SK-N-SH (cell line): ENCODE measurements around the gene SSBP1. TPM values are rescaled to one million over a fixed set of nuclear protein-coding genes. Genes with fewer than 3 reads are reported as not detected.

Source experiments
- CTCF ChIA-PET: fragments of 300-600, 350-600 bp; formaldehyde crosslinking; extraction: SDS; loops from one replicate; lab custom pipeline; 2021; lab: Yijun Ruan, JAX
- POLR2A ChIA-PET: fragments of 350-600 bp; sonication (Branson Sonifier 250); formaldehyde crosslinking; extraction: SDS; loops from one replicate; lab custom pipeline; 2020; ENCODE audit warnings: antibody characterized with exemption, inconsistent platforms; lab: Yijun Ruan, JAX
- DNase-seq: peaks from one replicate; pipeline ENCODE4 v3.0.0; 2012
- H2AFZ ChIP-seq: fragments of 200-600 bp; sonication (generic); 2 replicates; pipeline ENCODE4 v1.8.1; 2016; ENCODE audit warnings: antibody characterized with exemption, mild to moderate bottlenecking, low read depth
- H3F3A ChIP-seq: fragments of 200-600 bp; sonication (generic); replicated peaks from 2 replicates; pipeline ENCODE3; 2016; ENCODE audit warnings: antibody characterized with exemption, mild to moderate bottlenecking; ENCODE audit not compliant: insufficient read depth
- H3K27ac ChIP-seq, 2 experiments: fragments of 200-500 bp in 1 of 2; fragments of 200-600 bp in 1 of 2; sonication (Bioruptor generic) in 1 of 2; sonication (generic), shearing (Covaris generic) in 1 of 2; 2 replicates each; pipeline versions ENCODE4 v1.5.1 to v1.6.1; 2014 to 2016; ENCODE audit warnings: low read depth in 2 of 2, inconsistent platforms in 1 of 2, low read length in 1 of 2, mild to moderate bottlenecking in 1 of 2, mixed read lengths in 1 of 2
- H3K27me3 ChIP-seq: fragments of 200-600 bp; sonication (generic), shearing (Covaris generic); 2 replicates; pipeline ENCODE4 v1.6.1; 2016; ENCODE audit warnings: mixed run types; ENCODE audit not compliant: insufficient read depth
- H3K36me3 ChIP-seq, 2 experiments: fragments of 200-500 bp in 1 of 2; fragments of 200-600 bp in 1 of 2; sonication (Bioruptor generic) in 1 of 2; sonication (generic) in 1 of 2; replicated peaks in 1 of 2; 2 replicates each; pipeline versions ENCODE3 to v1.5.1; 2014 to 2016; ENCODE audit warnings: low read length in 1 of 2, mild to moderate bottlenecking in 1 of 2; ENCODE audit not compliant: insufficient read depth in 2 of 2, control insufficient read depth in 1 of 2
- H3K4me1 ChIP-seq, 2 experiments: fragments of 200-500 bp in 1 of 2; fragments of 200-600 bp in 1 of 2; sonication (Bioruptor generic) in 1 of 2; sonication (generic), shearing (Covaris generic) in 1 of 2; 2 replicates each; pipeline versions ENCODE4 v1.5.1 to v1.6.1; 2014 to 2016; ENCODE audit warnings: low read depth in 1 of 2, low read length in 1 of 2, mixed run types in 1 of 2; ENCODE audit not compliant: insufficient read depth in 2 of 2, control insufficient read depth in 1 of 2
- H3K4me2 ChIP-seq: fragments of 200-600 bp; sonication (generic), shearing (Covaris generic); 2 replicates; pipeline ENCODE4 v1.6.1; 2017; ENCODE audit warnings: mixed run types
- H3K4me3 ChIP-seq, 2 experiments: fragments of 200-500 bp in 1 of 2; fragments of 200-600 bp in 1 of 2; sonication (Bioruptor generic) in 1 of 2; sonication (generic), shearing (Covaris generic) in 1 of 2; 2 replicates each; pipeline versions ENCODE4 v1.5.1 to v1.8.1; 2014 to 2016; ENCODE audit warnings: low read depth in 2 of 2, inconsistent platforms in 1 of 2, low read length in 1 of 2, mild to moderate bottlenecking in 1 of 2, mixed read lengths in 1 of 2, moderate library complexity in 1 of 2
- H3K79me2 ChIP-seq: fragments of 200-600 bp; sonication (generic); 2 replicates; pipeline ENCODE4 v1.8.1; 2017; ENCODE audit warnings: mild to moderate bottlenecking; ENCODE audit not compliant: insufficient read depth
- H3K9ac ChIP-seq: fragments of 200-600 bp; sonication (generic); 2 replicates; pipeline ENCODE4 v1.6.1; 2017; ENCODE audit warnings: mixed run types
- H3K9me2 ChIP-seq: fragments of 200-600 bp; sonication (generic); 2 replicates; pipeline ENCODE4 v1.6.1; 2017; ENCODE audit warnings: mixed run types
- H3K9me3 ChIP-seq: fragments of 200-600 bp; sonication (generic); 2 replicates; pipeline ENCODE4 v1.6.1; 2017; ENCODE audit warnings: mixed run types, mild to moderate bottlenecking, moderate library complexity
- H4K20me1 ChIP-seq: fragments of 200-600 bp; sonication (generic); 2 replicates; pipeline ENCODE4 v1.6.1; 2017; ENCODE audit warnings: mild to moderate bottlenecking, mixed run types; ENCODE audit not compliant: insufficient read depth
- ELF1 ChIP-seq: IDR thresholded peaks from 2 replicates; pipeline ENCODE4 v1.4.0; 2012
- FOSL2 ChIP-seq: IDR thresholded peaks from 2 replicates; pipeline ENCODE4 v1.4.0; 2012; ENCODE audit warnings: low read depth, mild to moderate bottlenecking, moderate library complexity, borderline replicate concordance
- GABPA ChIP-seq: IDR thresholded peaks from 2 replicates; pipeline ENCODE4 v1.4.0; 2012; ENCODE audit warnings: low read depth, mild to moderate bottlenecking
- MAX ChIP-seq: IDR thresholded peaks from 2 replicates; pipeline ENCODE4 v1.4.0; 2012; ENCODE audit warnings: low read depth
- MXI1 ChIP-seq: IDR thresholded peaks from 2 replicates; pipeline ENCODE4 v1.6.1; 2012; ENCODE audit warnings: mild to moderate bottlenecking, low read depth, low read length, improper control_type of control experiment
- NFIC ChIP-seq: IDR thresholded peaks from 2 replicates; pipeline ENCODE4 v1.4.0; 2012; ENCODE audit warnings: borderline replicate concordance
- NRF1 ChIP-seq: IDR thresholded peaks from 2 replicates; pipeline ENCODE4 v1.6.1; 2012; ENCODE audit warnings: low read depth, mild to moderate bottlenecking, low read length
- POLR2AphosphoS5 ChIP-seq: IDR thresholded peaks from 2 replicates; pipeline ENCODE4 v1.6.1; 2012; ENCODE audit warnings: low read depth, low read length
- RAD21 ChIP-seq: IDR thresholded peaks from 2 replicates; pipeline ENCODE4 v1.6.1; 2012; ENCODE audit warnings: mild to moderate bottlenecking, low read length
- RFX5 ChIP-seq: IDR thresholded peaks from 2 replicates; pipeline ENCODE4 v1.6.1; 2012; ENCODE audit warnings: mild to moderate bottlenecking, improper control_type of control experiment, low read length
- SMC3 ChIP-seq: IDR thresholded peaks from 2 replicates; pipeline ENCODE4 v1.6.1; 2012; ENCODE audit warnings: low read depth, low read length, improper control_type of control experiment
- TEAD4 ChIP-seq: IDR thresholded peaks from 2 replicates; pipeline ENCODE4 v1.4.0; 2012; ENCODE audit warnings: mild to moderate bottlenecking, borderline replicate concordance; ENCODE audit not compliant: insufficient read depth
- WGBS: methylation state at CpG from one replicate; pipeline ENCODE4 v1.1.6; 2017; ENCODE audit warnings: low lambda C conversion rate; 5-methylcytosine and 5-hydroxymethylcytosine counted together
- polyA plus RNA-seq, 3 experiments: library from polyadenylated mRNA; depleted of rRNA; stranded (reverse); fragments of >200 nt; gene quantifications; 2 replicates each; pipeline ENCODE4 v1.2.3, GENCODE V29; 2012
- TF ChIP-seq, protein P1 (sequence below): IDR thresholded peaks from 2 replicates; pipeline ENCODE4; 2012
- TF ChIP-seq, protein P2 (sequence below): fragments of 200-600 bp; sonication (generic); IDR thresholded peaks from 2 replicates; pipeline ENCODE4 v1.6.1; 2017; ENCODE audit warnings: antibody characterized with exemption, mild to moderate bottlenecking, moderate library complexity
- TF ChIP-seq, protein P3 (sequence below): IDR thresholded peaks from 2 replicates; pipeline ENCODE4 v1.6.1; 2012; ENCODE audit warnings: mild to moderate bottlenecking, low read depth, low read length, moderate library complexity
- TF ChIP-seq, protein P4 (sequence below): fragments of 150-350 bp; IDR thresholded peaks from 2 replicates; pipeline ENCODE4 v1.6.1; 2016; ENCODE audit warnings: mild to moderate bottlenecking, low read depth, low read length

SSBP1 gene
- polyA plus RNA-seq, 1 of the 3 experiments (the other 2 are of a cell fraction), result 212 TPM

DNA sequence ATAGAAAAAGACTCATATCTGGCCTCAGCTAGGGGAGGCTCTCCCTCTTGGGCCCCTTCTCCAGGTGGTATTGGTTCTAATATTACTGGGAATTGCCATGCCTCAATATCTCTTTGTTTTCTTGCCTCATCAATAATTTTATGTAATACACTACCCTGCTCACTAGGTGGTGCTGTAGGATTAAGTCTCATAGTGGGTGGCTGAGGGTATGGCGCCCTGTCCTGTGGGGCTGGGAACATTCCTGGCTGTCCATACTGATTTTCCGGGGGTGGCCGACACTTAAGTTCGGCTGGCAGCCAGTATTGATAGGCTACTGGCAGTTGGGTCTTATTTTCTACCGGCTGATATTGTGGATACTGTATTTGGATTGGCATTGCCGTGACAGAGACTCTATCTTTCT lies 16.8 kb downstream of the SSBP1 start:
- Histone ChIP-seq H2AFZ (no peak overlapping the region), H3K9ac (no peak overlapping the region), H3K27ac (no peak overlapping the region), H3F3A (peaks cover 3% of the 10 kb centered on the region), H4K20me1 (no peaks in the 10 kb centered on the region)
- WGBS, result 81% methylated on average over 6 of the region's 6 CpGs
- peak; percentile 43 for DNase-seq
- no peak for TF ChIP-seq GABPA
- TF ChIP-seq MXI1, result no peak
- TF ChIP-seq, protein P1, sequence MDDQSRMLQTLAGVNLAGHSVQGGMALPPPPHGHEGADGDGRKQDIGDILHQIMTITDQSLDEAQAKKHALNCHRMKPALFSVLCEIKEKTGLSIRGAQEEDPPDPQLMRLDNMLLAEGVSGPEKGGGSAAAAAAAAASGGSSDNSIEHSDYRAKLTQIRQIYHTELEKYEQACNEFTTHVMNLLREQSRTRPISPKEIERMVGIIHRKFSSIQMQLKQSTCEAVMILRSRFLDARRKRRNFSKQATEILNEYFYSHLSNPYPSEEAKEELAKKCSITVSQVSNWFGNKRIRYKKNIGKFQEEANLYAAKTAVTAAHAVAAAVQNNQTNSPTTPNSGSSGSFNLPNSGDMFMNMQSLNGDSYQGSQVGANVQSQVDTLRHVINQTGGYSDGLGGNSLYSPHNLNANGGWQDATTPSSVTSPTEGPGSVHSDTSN, result no peak
- TF ChIP-seq RAD21, result peak; percentile 42
- TF ChIP-seq NFIC, result no peak
- no peak for TF ChIP-seq ELF1
- TF ChIP-seq, protein P2, sequence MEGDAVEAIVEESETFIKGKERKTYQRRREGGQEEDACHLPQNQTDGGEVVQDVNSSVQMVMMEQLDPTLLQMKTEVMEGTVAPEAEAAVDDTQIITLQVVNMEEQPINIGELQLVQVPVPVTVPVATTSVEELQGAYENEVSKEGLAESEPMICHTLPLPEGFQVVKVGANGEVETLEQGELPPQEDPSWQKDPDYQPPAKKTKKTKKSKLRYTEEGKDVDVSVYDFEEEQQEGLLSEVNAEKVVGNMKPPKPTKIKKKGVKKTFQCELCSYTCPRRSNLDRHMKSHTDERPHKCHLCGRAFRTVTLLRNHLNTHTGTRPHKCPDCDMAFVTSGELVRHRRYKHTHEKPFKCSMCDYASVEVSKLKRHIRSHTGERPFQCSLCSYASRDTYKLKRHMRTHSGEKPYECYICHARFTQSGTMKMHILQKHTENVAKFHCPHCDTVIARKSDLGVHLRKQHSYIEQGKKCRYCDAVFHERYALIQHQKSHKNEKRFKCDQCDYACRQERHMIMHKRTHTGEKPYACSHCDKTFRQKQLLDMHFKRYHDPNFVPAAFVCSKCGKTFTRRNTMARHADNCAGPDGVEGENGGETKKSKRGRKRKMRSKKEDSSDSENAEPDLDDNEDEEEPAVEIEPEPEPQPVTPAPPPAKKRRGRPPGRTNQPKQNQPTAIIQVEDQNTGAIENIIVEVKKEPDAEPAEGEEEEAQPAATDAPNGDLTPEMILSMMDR, result peak; percentile 56
- TF ChIP-seq, all 33 proteins: peak for 2
- Histone ChIP-seq H3K4me2 (no peak overlapping the region), H3K9me2 (no peaks in the 10 kb centered on the region), H3K36me3 (peaks cover 84 to 86% of the 10 kb centered on the region in 2 experiments), H3K79me2 (no peaks in the 10 kb centered on the region), H3K4me3 (no peak overlapping the region), H3K27me3 (no peaks in the 10 kb centered on the region), H3K4me1 (no peaks in the 10 kb centered on the region), H3K9me3 (peaks cover 26% of the 10 kb centered on the region)
- ChIA-PET POLR2A (no interaction called here), CTCF (interaction anchor here (1.0 to 1.9 kb wide), 6 partner anchors 10 to 31 kb away, joined by 3 to 11 read pairs (median 4); partner anchors contain the start of gene SSBP1)

- Histone ChIP-seq H3K9ac (no peak within 1 kb of the TSS), H3K36me3 (peaks cover 24 to 36% of the 10 kb centered on the region in 2 experiments), H3K4me3 (no peak within 1 kb of the TSS), H3K9me3 (no peaks in the 10 kb centered on the region), H2AFZ (no peak within 1 kb of the TSS), H3K4me2 (no peak within 1 kb of the TSS), H3K27ac (no peak within 1 kb of the TSS), H3K27me3 (no peaks in the 10 kb centered on the region), H3K9me2 (no peaks in the 10 kb centered on the region), H4K20me1 (no peaks in the 10 kb centered on the region), H3K79me2 (no peaks in the 10 kb centered on the region), H3K4me1 (no peaks in the 10 kb centered on the region), H3F3A (no peaks in the 10 kb centered on the region)
- ChIA-PET POLR2A (interaction anchor here (0.8 kb wide), 1 partner anchor 26 kb away, joined by 3 read pairs; the partner anchor contains the start of gene SSBP1), CTCF (interaction anchor here (1.2 to 6.0 kb wide), 5 partner anchors 21 to 212 kb away, joined by 3 to 35 read pairs (median 4); partner anchors contain the start of gene SSBP1)
- WGBS, result 96% methylated on average over 3 of the region's 3 CpGs
- DNase-seq, result no peak
- TF ChIP-seq POLR2AphosphoS5, result no peak
- TF ChIP-seq, protein P3, sequence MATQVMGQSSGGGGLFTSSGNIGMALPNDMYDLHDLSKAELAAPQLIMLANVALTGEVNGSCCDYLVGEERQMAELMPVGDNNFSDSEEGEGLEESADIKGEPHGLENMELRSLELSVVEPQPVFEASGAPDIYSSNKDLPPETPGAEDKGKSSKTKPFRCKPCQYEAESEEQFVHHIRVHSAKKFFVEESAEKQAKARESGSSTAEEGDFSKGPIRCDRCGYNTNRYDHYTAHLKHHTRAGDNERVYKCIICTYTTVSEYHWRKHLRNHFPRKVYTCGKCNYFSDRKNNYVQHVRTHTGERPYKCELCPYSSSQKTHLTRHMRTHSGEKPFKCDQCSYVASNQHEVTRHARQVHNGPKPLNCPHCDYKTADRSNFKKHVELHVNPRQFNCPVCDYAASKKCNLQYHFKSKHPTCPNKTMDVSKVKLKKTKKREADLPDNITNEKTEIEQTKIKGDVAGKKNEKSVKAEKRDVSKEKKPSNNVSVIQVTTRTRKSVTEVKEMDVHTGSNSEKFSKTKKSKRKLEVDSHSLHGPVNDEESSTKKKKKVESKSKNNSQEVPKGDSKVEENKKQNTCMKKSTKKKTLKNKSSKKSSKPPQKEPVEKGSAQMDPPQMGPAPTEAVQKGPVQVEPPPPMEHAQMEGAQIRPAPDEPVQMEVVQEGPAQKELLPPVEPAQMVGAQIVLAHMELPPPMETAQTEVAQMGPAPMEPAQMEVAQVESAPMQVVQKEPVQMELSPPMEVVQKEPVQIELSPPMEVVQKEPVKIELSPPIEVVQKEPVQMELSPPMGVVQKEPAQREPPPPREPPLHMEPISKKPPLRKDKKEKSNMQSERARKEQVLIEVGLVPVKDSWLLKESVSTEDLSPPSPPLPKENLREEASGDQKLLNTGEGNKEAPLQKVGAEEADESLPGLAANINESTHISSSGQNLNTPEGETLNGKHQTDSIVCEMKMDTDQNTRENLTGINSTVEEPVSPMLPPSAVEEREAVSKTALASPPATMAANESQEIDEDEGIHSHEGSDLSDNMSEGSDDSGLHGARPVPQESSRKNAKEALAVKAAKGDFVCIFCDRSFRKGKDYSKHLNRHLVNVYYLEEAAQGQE, result no peak
- TF ChIP-seq FOSL2, result no peak
- no peak for TF ChIP-seq MAX
- no peak for TF ChIP-seq TEAD4
- TF ChIP-seq, protein P4, sequence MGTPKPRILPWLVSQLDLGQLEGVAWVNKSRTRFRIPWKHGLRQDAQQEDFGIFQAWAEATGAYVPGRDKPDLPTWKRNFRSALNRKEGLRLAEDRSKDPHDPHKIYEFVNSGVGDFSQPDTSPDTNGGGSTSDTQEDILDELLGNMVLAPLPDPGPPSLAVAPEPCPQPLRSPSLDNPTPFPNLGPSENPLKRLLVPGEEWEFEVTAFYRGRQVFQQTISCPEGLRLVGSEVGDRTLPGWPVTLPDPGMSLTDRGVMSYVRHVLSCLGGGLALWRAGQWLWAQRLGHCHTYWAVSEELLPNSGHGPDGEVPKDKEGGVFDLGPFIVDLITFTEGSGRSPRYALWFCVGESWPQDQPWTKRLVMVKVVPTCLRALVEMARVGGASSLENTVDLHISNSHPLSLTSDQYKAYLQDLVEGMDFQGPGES, result no peak
- TF ChIP-seq, protein P2, result no peak
- TF ChIP-seq RFX5, result no peak
- no peak for TF ChIP-seq NFIC
- no peak for TF ChIP-seq SMC3
- no peak for TF ChIP-seq NRF1
These were observed 25.6 kb downstream of the SSBP1 start, which contains the start of gene TAS2R3 for GRCh38 chr7:141763797-141764196. Gene TAS2R3, plus strand, starts transcription at chr7:141764097. Its CDS starts 62 bp downstream, at chr7:141764159.
